ENCODE measurements around the gene SHMT2.

The SHMT2 gene

GRCh38 chr12:57241402-57242310 lies 12.1 kb downstream of the SHMT2 start:
- FAIRE-seq: no peak

DNA sequence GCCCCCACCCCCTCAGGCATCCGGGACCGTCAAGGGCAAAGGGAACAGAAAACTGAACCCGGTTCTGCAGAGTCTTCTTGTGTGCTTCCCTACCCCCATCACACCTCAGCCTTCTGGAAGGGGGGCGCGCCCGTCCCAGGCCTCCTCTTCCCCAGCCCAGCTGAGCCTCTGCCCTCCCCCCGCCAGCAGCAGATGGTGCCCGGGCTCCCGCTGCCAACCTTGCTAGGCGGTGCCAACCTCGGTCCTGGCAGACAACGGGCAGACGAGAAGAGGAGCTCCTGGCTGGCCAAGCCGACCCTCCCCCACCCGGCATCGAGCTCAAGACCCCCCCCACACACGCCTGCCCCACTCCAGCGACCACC lies 12.8 kb downstream of the SHMT2 start:
- FAIRE-seq: no peak

- FAIRE-seq: no peak
These were observed 13.4 kb downstream of the SHMT2 start for GRCh38 chr12:57242691-57243454.

DNA sequence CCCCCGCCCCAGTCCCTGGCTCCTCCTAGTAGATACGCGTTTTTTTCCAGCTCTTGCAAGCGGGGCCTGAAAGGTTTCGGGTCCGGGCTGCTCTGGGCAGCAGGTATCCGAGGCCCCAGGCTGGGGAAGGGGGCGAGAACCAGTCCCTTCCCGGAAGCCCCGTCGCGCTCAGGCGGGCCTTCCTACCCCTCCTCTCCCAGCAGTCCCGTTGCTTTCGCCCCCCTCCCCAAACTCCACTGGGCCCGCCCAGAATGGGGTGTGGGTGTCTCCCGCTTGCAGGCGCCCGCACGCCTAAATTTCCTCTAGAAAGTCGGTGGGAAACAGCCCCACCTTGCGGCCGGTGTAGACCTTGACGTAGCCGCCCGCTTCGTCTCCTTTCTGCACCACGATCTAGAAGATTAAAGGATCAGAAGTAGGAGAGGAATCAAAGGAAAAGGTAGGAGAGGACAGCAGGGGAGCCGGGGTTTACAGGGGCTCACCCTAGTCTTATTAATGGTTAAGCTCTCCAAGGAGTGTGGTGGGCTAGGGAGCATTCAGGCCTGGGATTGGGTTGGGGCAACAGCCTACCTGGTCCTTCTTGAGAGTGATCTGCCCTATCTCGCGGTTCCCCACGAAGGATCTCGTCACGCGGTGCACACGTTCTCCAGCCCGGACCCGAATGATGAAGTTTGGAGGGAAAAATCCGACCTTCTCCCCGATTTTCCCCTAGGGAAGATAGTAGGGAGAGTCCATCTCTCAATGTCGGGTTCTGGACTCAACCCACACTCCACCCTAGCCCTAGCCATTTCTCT lies 14.2 kb downstream of the SHMT2 start:
- FAIRE-seq: no peak

DNA sequence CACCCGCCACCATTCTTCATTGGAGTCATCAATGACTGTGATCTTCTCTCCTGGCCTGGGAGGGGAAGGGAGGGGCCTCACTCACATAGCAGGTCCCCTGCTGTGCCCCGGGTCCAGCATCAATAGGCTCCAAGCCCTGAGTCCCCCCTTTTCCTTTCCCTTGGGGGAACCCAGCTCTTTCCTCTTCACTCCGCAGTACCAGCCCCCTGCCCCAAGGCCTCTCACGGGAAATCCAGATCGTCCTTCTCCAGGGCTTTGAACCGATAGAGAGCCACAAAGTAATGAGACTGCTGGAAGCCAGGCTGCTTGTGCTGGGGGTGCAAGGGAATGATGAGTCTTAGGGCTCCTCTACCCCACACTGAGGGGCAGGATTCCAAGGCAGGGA lies 14.8 kb downstream of the SHMT2 start:
- FAIRE-seq: no peak

DNA sequence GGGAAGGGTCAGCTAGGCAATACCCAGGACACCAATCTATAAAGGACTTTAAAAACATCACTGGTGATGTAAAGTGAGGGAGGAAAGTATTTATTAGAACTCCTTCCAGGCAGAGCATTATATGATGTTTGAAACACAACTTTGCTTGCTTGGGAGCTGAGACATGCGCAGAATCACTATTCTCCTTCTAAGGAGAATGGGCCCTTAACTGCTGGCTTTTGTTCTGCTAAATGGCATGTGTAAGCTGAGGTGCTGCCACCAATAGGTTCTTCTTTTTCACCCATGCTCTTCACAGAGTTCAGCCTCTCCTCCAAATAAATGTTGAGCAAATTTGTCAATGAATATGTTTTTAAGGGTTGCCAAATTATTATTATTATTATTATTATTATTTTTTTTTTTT lies 17.5 kb downstream of the SHMT2 start:
- no peak for FAIRE-seq

DNA sequence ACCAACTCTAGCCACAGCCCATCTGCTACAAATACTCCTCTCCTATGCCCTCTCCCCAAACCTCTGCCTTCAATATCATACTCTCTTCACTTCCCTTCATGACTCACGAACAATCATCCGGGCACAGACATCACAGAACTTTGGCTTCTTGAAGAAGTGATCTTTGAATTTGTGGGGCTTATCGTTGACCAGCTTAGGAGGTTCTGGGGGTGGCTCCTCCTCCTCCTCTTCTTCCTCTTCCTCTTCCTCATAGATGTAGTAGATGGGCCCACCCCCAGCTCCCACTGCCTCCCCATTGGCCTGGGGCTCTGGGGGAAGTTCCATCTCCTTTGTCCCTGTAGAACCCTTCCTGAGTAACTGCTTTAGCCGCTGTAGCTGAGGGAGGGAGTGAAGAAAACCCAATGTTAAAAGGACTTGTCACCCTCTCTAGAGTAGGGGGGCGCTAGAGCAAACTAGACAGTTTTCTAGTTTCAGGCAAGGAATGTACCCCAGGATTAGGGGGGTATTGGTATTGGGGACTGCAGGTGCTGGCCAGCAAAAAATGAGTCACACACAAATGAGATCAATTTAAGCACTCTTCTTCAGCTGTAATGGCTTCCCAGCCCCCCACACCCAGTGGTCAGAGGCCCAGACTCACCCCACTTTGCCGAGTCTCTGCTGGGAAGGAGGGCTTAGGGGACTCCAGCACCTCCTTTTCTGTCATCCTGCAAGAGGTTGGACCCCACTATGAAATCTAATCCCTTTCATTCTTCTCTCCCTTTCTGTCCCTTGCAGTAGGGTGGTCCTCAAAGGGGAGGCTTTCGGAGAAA lies 19.6 kb downstream of the SHMT2 start:
- no peak for FAIRE-seq

DNA sequence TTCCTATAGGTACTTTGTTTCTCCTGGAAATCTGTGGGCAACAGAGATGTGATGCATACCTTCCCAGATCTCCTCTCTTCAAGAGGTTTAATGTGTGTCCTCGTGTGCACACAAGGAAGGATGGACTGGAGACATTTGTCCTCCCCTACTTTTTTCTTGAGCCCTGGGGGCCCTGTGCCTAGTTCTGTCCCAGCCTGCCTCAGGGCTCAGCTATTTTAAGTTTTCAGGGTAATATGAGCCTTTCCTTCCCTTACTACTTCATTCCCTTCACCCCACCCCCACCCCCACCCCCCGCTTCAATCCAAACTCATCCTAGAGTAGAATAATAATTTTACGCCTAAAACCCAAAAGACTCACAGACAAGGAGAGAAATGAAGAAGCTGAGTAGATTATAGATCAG lies 21.0 kb downstream of the SHMT2 start:
- no peak for FAIRE-seq

DNA sequence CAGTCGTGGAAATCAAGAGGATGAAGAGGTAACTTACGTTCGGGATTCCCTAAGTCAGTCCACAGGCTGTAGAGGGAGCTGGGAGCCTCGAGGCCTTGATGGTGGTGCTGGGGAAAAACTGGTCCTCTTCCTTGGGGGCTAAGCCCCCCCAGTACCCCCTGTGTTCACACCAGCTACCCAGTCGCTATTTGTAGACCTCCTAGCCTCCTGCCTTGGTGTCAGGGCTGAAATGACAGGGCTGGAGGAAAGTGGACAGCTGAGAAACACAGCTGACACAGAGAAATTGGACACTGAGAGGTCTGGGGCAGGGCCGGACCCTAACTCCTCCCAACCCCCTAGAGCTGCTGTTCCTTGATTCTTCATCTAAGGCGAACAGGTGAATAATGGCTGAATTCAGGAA lies 21.4 kb downstream of the SHMT2 start, which contains the start of gene STAC3:
Gene STAC3 (minus strand): TSS at position 232 of the 400 bp plus-strand sequence. CDS start 1,551 bp downstream, outside the sequence.
- no peak for FAIRE-seq

GRCh38 chr12:57254506-57255280 lies 25.2 kb downstream of the SHMT2 start:
- FAIRE-seq: no peak

DNA sequence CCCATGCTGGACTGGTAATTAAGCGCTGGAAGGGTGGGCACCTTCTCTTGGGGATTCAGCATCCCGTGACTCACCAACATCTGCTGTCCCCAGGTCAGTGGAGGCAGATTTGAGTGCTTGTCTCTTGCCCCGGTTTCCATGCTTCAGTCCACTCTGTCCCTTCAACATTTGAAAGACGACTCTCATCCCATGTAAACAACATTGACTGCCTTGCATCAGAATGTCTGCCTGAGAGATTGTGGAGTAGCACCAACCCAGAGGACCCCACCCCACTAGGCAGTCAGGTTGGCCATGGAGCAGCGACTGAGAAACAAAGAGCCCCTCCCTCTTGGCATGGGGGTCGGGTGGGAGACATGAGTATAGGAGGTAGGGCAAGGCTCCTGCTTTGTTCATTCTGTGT lies 26.4 kb downstream of the SHMT2 start:
- FAIRE-seq: no peak

- FAIRE-seq: no peak
These were observed 29.8 kb downstream of the SHMT2 start for GRCh38 chr12:57258977-57259970.

DNA sequence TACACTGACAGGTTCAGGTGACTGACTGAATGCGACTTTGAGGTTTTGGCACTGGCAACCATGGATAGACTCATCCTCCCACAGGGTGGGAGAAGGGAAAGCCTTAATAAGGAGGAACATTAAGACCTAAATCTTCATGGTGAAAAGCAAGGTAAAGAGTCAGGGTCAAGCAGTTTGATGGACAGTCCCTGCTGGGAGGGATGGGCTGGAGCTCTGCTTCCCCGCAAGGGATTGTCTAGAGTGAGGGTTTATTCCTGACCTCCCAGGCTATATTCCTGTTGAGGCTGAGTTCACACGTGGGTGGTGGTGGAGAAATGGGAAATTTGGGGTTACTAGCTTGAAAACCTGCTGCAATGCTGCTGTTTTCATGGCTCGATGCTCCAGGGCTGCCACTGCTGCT lies 30.9 kb downstream of the SHMT2 start:
- no peak for FAIRE-seq

- FAIRE-seq: no peak
These were observed 31.9 kb downstream of the SHMT2 start for GRCh38 chr12:57261428-57261865.

DNA sequence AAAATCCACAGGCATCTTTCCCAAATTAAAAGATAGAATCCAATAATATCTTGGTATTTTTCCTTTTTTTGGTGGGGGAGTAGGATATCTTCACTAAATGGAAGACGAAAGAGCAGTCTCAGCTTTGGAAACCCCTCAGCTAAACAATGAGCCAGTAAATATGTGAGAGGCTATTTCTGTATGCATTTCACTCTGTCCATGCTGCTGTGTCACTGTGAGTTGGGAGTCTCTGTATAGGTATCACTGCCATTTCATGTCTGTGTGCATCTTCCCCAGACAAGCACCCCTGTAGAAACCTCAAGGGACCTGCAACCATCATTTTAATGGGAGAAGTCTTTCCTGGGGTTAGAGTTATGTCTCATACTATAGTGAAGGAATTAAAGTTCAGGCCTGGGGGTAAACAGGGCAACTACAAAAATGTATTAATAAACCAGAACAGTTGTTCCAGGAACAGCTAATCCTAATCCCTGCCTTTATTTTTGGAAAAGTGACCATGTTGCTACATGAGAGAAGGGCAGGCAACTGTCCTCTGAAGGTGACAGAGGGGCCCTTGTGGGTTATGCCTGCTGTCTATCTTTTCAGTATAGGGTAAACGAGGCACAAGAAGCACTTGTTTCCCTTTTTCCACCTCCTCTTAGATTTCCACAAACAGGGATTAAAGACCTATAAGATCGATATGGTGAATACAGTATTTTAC lies 32.8 kb downstream of the SHMT2 start:
- FAIRE-seq: no peak

DNA sequence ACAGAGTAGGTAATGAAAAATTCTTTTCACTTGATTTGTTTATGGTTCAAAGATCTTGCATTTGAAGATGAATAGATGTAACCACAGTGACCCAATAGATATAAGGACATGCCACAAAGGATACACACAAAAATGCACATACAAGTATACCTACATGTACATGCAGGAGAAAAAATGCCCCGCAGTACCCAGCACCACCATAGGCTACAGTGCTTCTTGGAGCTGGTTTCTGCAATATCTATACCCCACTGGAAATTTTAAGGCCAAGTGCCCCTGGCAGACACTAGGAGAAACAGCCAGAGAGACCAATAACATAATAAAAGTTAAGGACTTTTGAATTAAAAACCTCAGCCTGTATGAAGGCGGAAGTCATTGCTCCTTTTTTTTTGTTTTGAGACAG lies 33.6 kb downstream of the SHMT2 start:
- FAIRE-seq: no peak

GRCh38 chr12:57266681-57267080 lies 37.2 kb downstream of the SHMT2 start:
- FAIRE-seq: no peak

GRCh38 chr12:57268264-57268663 lies 38.8 kb downstream of the SHMT2 start:
- FAIRE-seq: no peak

DNA sequence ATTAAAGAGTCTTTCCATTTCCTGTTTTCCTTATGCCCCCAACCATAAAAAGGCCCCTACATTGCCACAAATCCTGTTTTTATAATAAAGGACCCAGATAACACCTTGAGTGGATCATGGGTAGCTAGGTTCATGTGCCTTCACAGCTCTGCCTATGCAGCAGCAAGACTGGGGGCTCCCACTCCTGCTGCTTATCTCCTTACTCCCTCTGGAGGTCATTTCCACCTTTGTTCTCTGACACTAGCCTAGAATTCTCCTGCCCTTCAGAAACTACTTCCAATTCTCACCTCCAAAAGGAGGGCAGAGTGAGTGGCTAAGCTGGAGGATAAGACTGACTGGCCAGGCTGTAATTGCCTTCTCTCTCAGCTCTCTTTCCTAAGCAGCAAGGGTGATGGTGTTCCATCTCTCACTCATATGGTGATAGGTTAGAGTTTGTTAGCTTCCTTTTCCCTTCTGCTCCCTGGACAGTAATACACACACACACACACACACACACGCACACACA lies 41.5 kb downstream of the SHMT2 start:
- FAIRE-seq: no peak

All from endometrium (tissue), 2 donors.